ENCODE results near the gene HMGCS2.

The HMGCS2 gene

DNA sequence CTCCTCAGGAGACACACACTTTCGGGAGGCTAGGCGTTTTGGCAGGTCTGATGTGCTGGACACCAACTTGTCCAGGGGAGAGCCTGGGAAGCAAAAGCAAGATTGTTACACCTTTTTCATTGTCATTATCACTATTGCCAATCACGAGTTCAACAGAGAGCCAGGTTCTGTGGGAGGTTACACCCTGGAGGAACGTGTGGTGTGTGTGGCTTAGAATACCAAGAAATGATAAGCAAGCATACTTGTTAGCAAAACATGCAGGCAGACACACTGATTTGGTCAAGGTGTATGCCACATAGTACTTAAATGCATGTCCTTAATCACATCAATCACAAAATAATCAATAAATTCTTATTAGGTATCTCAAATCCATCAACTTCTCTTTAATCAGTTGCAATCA is 16.1 kb downstream of the HMGCS2 start:
- DNase-seq = no peak

DNA sequence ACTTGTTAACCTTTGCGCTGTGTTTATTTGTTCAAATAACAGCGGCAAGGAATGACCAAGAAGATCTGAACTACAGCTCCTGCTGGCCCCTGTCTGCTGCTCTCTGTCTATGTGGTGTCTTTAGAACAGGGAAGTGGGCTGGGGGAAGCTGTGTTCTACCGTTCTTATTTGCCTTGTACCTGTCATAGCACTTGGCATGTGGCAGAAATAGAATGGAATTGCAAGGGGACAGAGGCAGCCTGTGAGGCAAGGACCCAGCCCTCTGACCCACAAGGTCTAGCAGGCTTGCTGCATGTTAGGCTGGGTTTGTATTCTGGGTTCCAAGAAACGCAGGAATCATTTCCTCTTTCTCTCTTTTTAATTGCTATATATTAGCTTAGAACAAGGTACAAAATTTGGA is 20.7 kb downstream of the HMGCS2 start:
- DNase-seq = no peak

DNA sequence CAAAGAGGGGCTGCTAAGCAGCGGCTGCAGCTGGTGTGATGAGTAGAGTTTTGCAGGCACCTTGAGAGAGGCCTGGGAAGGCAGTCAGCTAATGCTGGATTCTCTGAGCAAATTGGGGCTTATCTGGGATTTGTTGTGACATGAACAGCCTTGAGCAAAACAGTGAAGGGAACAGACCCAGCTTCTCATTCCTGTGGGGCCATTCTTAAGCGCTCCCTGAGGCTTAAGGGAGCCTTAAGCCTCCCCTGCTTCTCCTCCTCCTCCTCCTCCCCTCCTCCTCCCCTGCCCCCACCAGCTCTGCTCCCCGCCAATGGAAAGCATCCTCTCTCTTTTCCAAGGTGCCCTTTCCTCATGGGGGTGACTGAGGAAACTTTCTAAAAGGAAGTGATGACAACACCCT is 21.3 kb downstream of the HMGCS2 start:
- DNase-seq = no peak

DNA sequence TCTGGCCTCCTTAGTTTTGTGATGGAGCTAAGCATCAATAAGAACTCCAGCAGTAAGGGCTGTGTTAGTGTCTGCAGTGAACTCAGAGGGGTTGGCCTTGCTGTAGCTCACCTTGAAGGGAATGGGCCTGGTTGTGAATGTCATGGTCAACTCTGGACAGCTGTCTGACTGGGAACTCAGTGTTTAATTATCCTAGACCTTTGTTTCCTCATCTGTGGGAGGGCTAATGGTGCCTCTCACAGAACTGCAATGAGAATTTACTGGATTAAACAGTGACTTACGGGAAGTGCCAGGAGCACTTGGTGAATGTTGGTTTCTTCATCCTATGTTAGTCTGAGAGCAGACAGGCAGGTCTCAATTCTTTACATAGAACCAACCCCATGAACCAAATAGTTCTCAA is 23.7 kb downstream of the HMGCS2 start:
- no peak for DNase-seq

DNA sequence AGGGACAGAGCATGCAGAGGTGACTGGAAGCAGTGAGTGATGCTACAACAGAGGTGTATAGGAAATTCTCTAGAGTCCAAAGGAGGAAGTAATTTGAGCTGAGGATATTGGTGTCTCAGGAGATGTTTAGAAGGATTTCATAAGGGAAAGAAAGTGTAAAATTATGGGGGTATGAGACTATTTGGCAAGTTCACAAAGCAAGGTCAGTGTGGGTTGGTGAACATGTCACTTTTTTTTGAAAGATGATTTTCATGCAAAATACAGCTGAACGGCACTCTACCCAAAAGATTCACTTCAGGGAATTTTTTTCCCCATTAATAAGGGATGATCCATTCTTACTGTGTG is 24.1 kb downstream of the HMGCS2 start:
- no peak for DNase-seq

DNA sequence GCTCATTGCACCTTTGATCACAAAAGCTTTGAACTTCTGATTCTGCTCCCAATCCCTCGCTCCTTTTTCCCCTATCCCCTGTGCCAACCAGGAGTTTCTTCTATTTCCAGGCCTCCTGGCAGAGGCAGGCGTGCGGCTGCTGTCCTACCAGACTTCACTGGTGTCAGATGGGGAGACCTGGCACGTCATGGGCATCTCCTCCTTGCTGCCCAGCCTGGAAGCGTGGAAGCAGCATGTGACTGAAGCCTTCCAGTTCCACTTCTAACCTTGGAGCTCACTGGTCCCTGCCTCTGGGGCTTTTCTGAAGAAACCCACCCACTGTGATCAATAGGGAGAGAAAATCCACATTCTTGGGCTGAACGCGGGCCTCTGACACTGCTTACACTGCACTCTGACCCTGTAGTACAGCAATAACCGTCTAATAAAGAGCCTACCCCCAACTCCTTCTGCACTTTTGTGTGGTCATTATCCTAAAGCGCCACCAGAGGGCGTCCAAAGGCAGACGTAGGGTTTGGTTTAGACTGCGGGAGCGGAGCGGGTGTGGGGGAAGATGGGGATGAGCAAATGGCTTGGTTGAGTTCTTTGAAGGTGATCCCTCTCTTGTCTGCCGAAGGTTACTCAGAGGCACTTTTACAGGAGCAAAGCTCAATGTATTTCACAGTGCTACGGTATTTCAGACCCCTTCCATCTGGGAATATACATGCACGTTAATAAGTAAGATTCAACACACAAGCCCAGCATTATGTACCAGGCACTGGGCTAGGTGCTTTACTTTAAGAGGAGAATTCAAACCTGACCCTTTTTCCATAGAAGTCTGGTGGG is 24.7 kb downstream of the HMGCS2 start:
- peak; percentile 72 for DNase-seq

DNA sequence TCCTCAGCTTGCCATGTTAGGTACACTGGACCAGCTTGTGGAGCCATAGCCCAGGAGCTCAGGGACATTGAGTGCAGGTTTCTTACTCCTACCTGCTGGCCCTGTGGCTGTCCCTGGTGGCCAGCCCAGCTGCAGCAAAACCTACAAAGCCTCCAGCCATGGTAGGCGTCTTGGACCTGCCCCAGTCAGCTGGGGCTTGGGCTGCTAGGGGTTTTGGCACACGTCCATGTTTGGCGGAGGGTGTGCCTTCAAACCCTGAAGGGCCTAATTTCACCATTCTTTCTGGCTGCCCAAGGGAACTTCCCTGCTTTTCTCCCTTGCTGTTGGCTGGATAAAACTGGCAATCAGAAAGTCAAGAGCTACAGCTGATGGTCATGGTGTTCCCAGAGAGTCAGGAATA is 25.4 kb downstream of the HMGCS2 start:
- DNase-seq = no peak

DNA sequence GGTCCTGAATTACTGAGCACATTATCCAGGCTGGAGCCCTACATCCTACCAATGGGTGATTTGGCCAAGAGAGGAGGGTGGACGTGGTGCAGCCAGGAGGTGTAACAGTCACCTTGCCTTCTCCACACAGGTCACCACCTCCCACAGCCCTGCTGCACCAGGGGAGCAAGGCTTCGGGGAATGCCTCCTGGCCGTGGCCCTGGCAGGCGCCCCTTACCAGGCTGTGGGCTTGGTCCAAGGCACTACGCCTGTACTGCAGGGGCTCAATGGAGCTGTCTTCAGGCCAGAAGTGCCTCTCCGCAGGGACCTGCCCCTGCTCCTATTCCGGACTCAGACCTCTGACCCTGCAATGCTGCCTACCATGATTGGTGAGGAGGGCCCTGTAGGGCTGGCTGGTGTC is 26.0 kb downstream of the HMGCS2 start:
- DNase-seq = no peak

DNA sequence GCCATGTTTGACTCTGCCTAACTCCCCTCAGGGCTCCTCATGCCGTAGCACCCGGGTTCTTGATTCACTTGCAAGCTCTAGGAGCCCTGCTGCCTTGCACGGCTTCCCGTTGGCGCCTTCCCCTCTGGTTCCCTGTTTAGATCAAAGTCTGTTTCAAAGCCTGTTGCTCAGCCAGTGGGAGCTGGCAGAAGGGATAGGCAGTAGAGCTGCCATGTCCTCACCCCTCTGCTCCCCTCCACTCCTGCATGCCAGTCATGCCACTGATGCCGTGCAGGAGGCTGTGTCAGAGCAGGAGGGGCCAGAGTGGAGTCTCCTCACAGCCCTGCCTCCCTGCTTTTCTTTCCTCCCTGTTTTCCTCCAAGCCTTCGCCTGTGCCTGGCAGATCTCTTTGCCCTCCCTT is 26.5 kb downstream of the HMGCS2 start:
- DNase-seq = no peak

DNA sequence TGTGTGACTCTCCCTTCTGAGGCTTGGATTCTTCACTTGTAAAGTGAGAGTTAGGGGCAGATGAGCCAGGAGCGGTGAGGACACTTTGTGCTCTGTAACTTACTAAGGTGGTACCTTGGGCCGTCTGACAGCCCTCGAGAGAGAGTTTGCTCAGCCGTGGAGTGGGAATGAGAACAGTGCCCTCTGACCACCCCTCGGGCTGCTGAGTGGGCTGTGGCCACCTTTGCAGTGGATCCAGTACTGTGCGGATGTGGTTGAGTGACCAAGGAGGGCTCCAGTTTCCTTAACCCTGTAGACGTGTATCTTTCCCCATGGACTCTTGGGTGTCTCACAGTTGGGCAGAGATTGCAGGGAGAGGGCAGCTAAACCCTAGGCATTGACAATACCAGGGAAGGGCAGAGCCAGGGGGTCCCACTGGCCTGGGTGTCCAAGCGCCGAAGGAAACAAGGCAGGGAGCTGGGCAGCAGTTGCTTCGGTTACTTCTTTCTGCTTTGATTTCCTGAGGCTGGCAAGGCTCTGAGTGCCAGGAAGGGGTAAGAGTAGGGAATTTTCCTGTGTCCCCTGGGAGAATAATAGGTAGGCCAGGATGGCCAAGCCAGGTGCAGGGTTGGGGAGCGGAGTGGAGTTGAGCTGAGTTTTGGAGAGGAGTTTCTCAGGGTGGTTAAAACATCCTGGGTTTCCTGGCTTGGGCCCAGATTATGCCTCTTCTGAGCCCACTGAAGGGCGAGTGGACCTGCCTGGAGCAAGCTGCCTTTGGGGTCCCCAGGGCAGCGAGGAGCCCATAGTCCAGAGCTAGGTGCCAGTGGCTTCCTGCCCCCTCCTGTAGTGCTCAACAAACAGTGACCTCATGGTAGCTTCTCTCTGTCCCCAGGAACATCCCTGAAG is 27.6 kb downstream of the HMGCS2 start:
- no peak for DNase-seq

DNA sequence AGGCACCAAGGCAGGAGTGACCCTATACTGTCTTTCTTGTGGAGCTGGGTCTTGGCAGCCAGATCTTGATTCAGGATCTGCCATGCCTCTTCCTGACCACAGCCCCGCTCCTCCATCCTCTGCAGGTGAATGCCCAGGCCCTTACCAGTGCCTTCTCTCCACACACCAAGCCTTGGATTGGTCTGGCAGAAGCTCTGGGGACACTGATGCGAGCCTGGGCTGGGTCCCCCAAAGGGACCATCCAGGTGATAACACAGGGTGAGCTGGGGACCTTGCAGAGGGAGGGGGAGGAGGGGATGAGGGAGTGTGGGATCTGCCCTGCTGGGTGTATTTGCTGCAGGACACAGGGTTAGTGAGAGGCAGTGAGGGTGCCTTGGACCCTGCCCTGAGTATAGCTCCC is 28.4 kb downstream of the HMGCS2 start:
- no peak for DNase-seq

DNA sequence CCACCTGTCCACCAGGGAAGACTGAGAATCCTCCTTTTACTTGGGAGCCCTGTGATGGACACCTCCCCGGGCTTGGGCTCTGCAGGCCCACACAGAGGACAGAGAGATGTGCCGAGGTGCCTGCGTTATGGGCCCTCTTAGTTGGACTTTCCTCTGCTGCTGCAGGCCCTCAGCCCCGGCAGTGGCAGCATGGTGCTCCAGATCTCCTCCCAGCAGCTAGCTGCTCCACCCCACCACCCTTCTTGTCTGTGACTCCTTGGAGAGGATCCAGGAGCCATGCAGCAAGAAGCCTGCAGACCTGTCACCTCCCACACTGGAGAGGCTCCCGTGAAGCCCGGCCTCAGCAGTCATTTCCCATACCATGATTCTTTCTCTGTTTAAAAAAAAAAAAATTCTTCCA is 29.6 kb downstream of the HMGCS2 start:
- DNase-seq = no peak

DNA sequence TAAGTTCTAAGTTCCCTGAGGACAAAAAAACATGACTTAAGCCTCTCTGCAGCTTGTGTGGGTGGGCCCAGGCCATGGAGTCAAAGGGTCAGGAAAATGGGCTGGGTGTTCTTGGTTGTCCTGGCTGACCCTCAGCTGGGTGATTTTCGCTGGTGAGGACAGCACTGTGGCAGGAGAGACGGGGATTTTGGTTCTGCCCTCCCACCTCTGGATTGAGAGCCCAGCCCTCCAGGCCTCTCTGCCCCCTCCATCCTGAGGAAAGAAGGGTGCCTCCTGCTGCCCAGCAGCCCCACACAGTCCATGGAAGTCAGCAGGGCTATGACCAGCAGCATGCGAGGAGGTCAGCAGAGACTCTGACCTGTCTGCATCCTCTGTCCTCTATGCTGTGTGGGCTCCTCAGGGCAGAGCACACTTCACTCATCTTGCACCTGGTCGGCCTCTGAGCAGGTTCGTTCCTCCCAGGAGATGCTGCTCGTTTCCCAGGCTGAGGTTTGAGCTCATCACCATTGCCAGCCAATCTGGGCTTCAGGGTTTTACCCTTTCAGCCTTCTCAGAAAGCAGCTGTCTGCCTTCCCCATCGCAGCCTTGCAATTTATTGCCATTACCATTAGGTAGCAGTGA is 30.5 kb downstream of the HMGCS2 start:
- no peak for DNase-seq

DNA sequence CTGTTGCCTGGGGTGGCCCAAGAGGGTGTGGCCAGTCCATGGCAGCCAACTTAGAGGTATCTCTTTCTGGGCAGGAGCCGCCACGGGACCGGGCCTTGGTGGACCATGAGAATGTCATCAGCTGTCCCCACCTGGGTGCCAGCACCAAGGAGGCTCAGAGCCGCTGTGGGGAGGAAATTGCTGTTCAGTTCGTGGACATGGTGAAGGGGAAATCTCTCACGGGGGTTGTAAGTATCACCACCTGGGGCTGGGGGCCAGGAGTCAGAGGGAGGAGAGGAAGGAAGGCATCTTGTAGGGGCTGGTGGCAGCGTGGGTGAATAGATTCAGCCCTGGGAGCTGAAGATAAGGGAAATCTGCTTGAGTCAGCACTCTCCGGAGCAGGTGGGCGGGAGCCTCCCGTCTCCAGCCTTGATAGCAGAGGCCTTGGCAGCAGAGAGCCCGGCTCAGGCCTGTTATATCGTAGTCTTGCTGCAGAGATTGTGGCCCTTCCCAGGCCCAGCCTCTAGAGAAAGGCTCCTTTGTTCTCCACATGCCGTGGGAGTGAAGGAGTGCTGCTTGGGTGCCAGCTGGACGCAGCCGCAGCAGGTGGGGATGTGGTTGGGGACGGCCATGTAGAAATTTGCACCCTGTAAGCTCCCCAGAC is 31.5 kb downstream of the HMGCS2 start:
- no peak for DNase-seq

DNA sequence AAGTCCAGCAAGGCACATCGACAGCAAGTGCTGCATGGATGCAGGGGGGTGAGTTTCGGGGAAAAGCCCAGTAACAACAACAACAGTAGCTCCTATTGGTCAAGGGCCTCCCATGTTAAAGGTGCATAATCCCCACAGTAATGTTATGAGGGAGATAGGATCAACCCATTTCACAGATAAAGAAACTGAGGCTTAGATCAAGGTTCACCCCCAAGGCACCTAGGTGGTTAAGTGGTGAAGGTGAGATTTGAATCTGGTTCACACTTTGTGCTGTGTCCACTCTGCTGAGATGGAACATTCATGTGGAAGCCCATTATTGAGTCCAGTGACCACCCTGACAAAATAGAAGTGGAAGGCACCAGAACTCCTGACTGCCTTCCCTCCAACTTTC is 32.1 kb downstream of the HMGCS2 start:
- DNase-seq = no peak

DNA sequence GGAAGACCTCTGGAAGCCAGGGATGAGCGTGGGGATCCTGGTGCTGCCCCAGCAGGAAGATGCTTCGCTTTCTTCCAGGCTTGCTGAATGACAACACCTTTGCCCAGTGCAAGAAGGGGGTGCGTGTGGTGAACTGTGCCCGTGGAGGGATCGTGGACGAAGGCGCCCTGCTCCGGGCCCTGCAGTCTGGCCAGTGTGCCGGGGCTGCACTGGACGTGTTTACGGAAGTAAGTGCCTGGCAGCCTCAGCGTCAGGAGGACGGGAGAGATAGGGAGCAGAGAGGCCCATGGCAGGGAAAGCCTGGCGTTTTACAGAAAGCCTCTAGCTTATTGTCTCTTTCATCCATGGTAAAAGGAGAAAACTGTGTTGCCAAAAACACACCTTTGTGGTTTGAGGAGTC is 33.5 kb downstream of the HMGCS2 start:
- DNase-seq = no peak

DNA sequence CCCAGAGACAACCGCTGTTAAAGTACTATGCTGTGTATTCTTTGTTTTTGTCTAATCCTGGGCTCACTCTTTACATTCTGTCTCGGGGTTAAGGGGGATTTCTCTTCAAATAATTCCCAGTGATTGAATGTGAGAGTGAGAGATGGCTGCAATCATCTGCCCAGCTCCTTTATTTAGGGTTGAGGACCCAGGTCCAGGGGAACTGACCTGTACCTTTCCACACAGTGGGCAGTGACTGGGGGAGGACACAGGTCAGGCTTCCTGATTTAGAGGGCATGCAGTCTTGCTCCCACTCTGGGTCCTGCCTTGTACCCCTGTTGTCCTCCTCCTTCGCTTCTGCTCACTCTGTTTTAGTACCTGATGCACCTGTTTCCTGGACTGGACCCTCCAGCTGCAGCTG is 35.0 kb downstream of the HMGCS2 start:
- DNase-seq = no peak

DNA sequence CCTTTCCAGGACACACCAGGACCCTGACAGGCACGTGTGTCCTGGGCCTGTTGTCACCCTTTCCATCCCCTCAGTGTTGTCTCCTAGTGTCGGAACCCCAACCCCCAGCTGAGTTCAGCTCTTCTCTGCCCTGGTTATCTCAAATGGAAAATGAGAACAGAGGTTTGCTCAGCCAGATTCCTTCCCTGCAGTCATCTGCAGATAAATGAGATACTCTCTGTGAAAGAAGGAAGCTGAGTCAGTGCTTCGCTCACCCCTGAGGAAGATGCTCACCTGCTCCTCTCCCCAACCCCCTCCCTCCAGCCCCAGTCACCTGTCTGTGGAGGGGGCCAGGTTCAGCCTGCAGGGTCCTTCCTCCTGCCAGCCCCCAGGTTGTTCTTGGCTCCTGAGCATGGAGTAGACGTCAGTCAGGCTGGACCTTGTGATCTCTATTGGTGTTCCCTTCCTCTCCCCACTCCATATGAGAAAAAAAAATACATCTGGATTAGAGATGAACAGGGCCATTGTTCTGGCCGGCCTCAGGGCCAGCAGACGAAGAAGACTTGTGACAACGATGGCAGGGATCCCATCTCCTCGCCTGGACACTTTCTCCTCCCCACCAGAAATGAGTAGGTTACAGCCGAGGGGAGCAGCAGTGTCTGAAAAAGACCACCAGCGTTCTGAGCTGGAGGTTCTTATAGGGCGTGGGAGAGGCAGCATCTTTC is 36.1 kb downstream of the HMGCS2 start:
- no peak for DNase-seq

DNA sequence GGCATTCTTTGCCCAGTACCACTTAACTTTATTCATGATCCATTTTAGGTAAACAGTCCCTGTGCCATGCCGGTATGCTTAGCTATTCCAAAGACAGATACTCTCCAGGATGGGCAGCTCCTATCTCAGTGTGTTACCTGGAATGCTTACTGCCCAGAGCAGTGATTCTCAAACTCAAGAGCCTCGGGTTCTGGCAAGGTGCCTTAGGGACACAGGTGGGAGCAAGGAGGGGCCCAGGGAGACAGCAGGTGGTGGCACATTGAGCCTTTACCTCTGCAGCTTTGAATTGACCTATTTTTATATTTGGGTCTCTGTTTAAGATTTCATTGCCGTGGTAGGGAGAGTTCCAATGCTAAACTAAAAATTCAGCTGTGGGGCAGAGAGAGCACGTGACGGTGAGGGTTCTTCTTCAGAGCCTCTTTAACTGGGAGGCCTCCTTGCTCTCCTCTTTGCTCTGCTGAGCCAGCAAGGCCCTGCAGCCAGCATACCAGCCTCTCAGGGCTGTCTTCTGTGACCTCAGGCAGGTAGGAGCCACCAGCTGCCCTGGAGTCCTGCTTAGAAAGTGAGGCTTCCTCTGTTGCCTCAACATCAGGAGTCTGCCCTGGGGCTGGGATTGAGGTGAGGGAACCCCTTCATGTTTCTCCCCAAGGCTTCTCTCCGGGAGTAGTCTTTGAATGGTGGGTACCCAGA is 36.8 kb downstream of the HMGCS2 start:
- no peak for DNase-seq

DNA sequence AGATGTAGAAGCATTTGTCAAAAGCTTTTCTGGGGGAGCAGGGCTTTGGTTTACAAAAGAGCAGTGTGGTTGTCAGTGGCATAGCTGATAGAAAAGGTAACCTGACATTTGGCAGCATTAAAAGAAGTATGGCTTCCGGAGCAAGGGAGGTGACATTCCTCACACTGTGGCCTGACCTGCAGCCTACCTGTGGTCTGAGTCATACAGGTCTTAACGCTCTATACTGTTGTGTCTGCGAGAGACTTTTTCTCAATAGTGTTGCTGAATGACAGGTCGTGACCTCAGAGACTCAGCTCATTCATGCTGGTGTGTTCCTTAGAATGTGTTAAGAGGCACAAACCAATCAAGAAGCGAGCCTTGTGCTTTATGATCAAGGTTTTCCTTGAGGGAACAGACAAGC is 37.6 kb downstream of the HMGCS2 start:
- DNase-seq = no peak

DNA sequence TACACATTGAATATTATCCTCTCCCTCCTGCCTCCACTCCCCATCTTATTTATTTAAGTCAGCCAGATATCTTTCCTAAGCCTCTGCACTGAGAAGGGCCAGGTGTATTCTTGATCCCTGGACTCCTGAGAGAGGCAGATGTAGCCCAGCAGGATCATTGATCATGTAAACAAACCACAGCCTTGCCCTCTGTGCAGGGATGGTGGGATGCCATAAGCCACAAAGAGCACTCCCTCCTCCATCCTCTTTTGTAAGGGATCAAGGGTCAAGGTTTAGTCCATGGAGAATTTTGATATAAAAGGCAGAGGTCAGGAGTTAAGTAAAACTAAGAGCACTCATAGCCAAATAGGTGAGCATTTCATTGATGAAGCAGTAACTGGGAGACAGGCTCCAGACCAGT is 39.7 kb downstream of the HMGCS2 start:
- no peak for DNase-seq

DNA sequence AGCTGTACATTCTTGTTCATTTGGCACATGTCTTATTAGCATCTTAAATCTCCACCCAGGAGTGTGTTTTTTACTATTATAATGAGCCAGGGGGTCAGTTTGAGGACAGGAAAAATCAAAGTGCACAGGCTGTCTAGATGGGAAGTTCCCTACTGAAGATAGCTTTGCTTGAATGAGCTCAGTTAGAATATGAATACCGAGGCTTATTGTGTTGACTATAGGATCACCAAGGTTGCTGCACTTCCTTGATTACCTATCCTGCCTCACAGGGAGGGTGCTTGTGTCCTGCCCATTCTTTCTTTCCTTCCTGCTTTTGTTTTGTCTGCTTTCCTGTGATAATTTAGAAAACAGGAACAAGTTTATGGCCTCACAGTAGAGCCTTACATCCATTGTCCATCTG is 40.7 kb downstream of the HMGCS2 start:
- DNase-seq = no peak
